Non-pigmented ciliary epithelial cell (primary cell): ENCODE results near the gene SMIM38.

Source experiments
- DNase-seq: peaks from one replicate; pipeline ENCODE4 v3.0.0-alpha.2; 2010; ENCODE audit warnings: low read depth

SMIM38 gene

GRCh38 chr11:69180726-69181125, 25.0 kb downstream of the SMIM38 start:
- no peak for DNase-seq

GRCh38 chr11:69183613-69184012, 27.9 kb downstream of the SMIM38 start:
- no peak for DNase-seq

- DNase-seq: no peak
Observed at GRCh38 chr11:69186316-69187260, 30.9 kb downstream of the SMIM38 start.

GRCh38 chr11:69187540-69188065, 31.9 kb downstream of the SMIM38 start:
- DNase-seq: no peak

GRCh38 chr11:69189059-69189458, 33.3 kb downstream of the SMIM38 start:
- DNase-seq: no peak

- no peak for DNase-seq
Observed at GRCh38 chr11:69190796-69191536, 35.2 kb downstream of the SMIM38 start.

GRCh38 chr11:69192301-69192721, 36.6 kb downstream of the SMIM38 start:
- DNase-seq: no peak

- no peak for DNase-seq
Observed at GRCh38 chr11:69193151-69193550, 37.4 kb downstream of the SMIM38 start.

- DNase-seq: no peak
Observed at GRCh38 chr11:69193629-69194028, 37.9 kb downstream of the SMIM38 start.

GRCh38 chr11:69194396-69194795, 38.7 kb downstream of the SMIM38 start:
- DNase-seq: no peak

- DNase-seq: no peak
Observed at GRCh38 chr11:69194956-69195355, 39.2 kb downstream of the SMIM38 start.

GRCh38 chr11:69195824-69196782, 40.4 kb downstream of the SMIM38 start:
- DNase-seq: no peak

GRCh38 chr11:69196783-69197169, 41.0 kb downstream of the SMIM38 start:
- DNase-seq: no peak

GRCh38 chr11:69198891-69199582, 43.3 kb downstream of the SMIM38 start:
- no peak for DNase-seq

GRCh38 chr11:69199583-69200315, 44.0 kb downstream of the SMIM38 start:
- no peak for DNase-seq

GRCh38 chr11:69200331-69201065, 44.8 kb downstream of the SMIM38 start:
- no peak for DNase-seq

- DNase-seq: no peak
Observed at GRCh38 chr11:69201066-69201365, 45.3 kb downstream of the SMIM38 start.

GRCh38 chr11:69201764-69202370, 46.1 kb downstream of the SMIM38 start:
- DNase-seq: no peak

GRCh38 chr11:69202511-69203221, 46.9 kb downstream of the SMIM38 start:
- no peak for DNase-seq
